ENCODE results near the gene PDGFC. TPM values are rescaled to one million over a fixed set of nuclear protein-coding genes. Genes with fewer than 3 reads are reported as not detected.

Gene PDGFC
- total RNA-seq, 1 donor from 2014 or later: 35.0 TPM

DNA sequence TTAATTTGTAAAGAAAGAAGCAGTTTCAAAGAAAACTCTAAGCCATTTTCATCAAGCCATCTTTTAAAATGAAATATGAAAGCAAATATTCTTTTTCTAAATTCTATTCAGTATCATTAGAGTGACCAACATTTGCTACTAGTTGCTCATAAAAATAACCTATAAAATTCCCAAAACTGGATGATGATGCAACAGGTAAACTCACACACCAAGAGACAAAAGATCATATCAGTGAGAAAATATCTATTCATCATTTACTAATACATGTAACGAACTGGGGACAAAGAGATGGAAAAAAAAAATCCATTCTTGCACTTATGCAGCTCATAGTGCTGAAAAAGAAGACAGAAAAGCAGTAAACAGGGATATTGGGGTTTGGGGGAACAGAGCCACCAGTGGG lies 48.1 kb downstream of the PDGFC start:
- Histone ChIP-seq H3K36me3 (ENCODE audit: control insufficient read depth in 3 of 3, insufficient read depth in 3 of 3, low read length in 3 of 3) (no peaks in the 10 kb centered on the region), H3K9ac (ENCODE audit: low read depth in 1 of 3, low read length in 3 of 3) (no peak overlapping the region), H3K4me1 (ENCODE audit: control insufficient read depth in 3 of 3, insufficient read depth in 3 of 3, low read length in 3 of 3) (peaks cover 0 to 2% (median 0%) of the 10 kb centered on the region in 3 donors), H3K27me3 (ENCODE audit: control insufficient read depth in 3 of 3, insufficient read depth in 3 of 3, low read length in 3 of 3) (no peaks in the 10 kb centered on the region), H3K27ac (ENCODE audit: low read depth, low read length) (no peak overlapping the region), H3K4me3 (ENCODE audit: low read length in 3 of 3) (no peak overlapping the region), H3K9me3 (ENCODE audit: control insufficient read depth in 3 of 3, low read length in 3 of 3) (no peaks in the 10 kb centered on the region)

DNA sequence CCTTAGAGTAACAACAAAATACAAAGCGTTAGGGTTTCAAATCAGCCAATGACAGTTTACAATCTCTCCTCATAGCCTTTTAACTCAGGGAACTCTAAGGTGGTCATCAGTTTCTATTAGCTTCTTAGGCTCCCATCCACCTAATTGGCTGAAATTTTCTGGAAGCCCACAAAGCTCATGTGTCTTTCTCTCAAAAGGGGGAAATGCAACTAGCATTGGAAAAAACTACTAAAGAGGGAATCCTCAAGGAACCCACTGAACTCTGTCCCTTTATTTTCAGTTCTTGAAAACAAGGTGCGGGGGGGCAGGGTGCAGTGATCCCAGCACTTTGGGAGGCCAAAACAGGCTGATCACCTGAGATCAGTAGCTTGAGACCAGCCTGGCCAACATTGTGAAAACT lies 56.4 kb downstream of the PDGFC start:
- Histone ChIP-seq H3K27ac (ENCODE audit: low read depth, low read length) (no peak overlapping the region), H3K9ac (ENCODE audit: low read depth in 1 of 3, low read length in 3 of 3) (no peak overlapping the region), H3K27me3 (ENCODE audit: control insufficient read depth in 3 of 3, insufficient read depth in 3 of 3, low read length in 3 of 3) (no peaks in the 10 kb centered on the region), H3K36me3 (ENCODE audit: control insufficient read depth in 3 of 3, insufficient read depth in 3 of 3, low read length in 3 of 3) (no peaks in the 10 kb centered on the region), H3K4me3 (ENCODE audit: low read length in 3 of 3) (no peak overlapping the region), H3K4me1 (ENCODE audit: control insufficient read depth in 3 of 3, insufficient read depth in 3 of 3, low read length in 3 of 3) (no peaks in the 10 kb centered on the region), H3K9me3 (ENCODE audit: control insufficient read depth in 3 of 3, low read length in 3 of 3) (peaks cover 0 to 3% (median 0%) of the 10 kb centered on the region in 3 donors)

- H3K4me1 ChIP-seq (ENCODE audit: control insufficient read depth in 3 of 3, insufficient read depth in 3 of 3, low read length in 3 of 3): no peaks in the 10 kb centered on the region
- no peak overlapping the region for H3K9ac ChIP-seq (ENCODE audit: low read depth in 1 of 3, low read length in 3 of 3)
- H3K9me3 ChIP-seq (ENCODE audit: control insufficient read depth in 3 of 3, low read length in 3 of 3): peaks cover 0 to 3% (median 0%) of the 10 kb centered on the region in 3 donors
- H3K36me3 ChIP-seq (ENCODE audit: control insufficient read depth in 3 of 3, insufficient read depth in 3 of 3, low read length in 3 of 3): no peaks in the 10 kb centered on the region
- no peaks in the 10 kb centered on the region for H3K27me3 ChIP-seq (ENCODE audit: control insufficient read depth in 3 of 3, insufficient read depth in 3 of 3, low read length in 3 of 3)
- H3K4me3 ChIP-seq (ENCODE audit: low read length in 3 of 3): no peak overlapping the region
- H3K27ac ChIP-seq (ENCODE audit: low read depth, low read length): no peak overlapping the region
Measured at GRCh38 chr4:156913234-156913633, 58.4 kb downstream of the PDGFC start.

DNA sequence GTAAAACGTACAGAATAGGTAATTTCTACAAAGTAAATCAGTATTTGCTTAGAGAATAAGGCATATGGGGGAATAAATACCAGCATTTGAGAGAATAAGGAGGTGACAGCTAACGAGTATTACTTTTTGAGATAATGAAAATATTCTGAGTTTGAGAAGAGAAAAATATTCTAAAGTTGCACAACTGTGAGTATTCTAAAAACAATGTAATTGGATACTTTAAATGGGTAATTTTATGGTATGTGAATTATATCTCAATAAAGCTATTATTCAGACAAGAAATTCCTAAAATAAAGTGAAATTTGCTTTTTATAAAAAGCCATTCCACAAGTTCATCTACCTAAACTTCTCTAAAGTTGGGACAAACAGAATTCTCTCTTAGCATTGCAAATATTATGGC lies 62.6 kb downstream of the PDGFC start:
- Histone ChIP-seq H3K27me3 (ENCODE audit: control insufficient read depth in 3 of 3, insufficient read depth in 3 of 3, low read length in 3 of 3) (no peaks in the 10 kb centered on the region), H3K27ac (ENCODE audit: low read depth, low read length) (no peak overlapping the region), H3K9me3 (ENCODE audit: control insufficient read depth in 3 of 3, low read length in 3 of 3) (peaks cover 0 to 3% (median 0%) of the 10 kb centered on the region in 3 donors), H3K36me3 (ENCODE audit: control insufficient read depth in 3 of 3, insufficient read depth in 3 of 3, low read length in 3 of 3) (no peaks in the 10 kb centered on the region), H3K4me1 (ENCODE audit: control insufficient read depth in 3 of 3, insufficient read depth in 3 of 3, low read length in 3 of 3) (no peaks in the 10 kb centered on the region), H3K9ac (ENCODE audit: low read depth in 1 of 3, low read length in 3 of 3) (no peak overlapping the region), H3K4me3 (ENCODE audit: low read length in 3 of 3) (no peak overlapping the region)

DNA sequence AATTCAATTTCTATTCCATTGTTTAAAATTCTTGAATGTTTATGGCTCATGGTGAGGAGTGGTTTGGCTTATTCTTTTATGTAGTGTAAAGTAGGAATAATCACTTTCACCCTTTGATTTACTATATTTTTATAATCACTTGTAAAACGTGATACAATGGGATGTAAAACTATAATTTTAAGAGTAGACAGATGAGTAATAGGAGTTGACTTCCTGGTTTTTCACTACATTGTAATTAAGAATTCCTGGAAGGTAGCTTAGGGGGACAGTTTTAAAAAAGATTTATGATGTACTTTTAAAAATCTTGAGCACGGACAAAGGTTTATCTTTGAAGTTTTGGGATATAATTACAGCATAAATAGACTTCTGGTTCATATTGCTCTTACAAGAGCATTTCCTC lies 65.3 kb downstream of the PDGFC start:
- no peak overlapping the region for H3K27ac ChIP-seq (ENCODE audit: low read depth, low read length)
- H3K36me3 ChIP-seq (ENCODE audit: control insufficient read depth in 3 of 3, insufficient read depth in 3 of 3, low read length in 3 of 3): no peaks in the 10 kb centered on the region
- no peaks in the 10 kb centered on the region for H3K9me3 ChIP-seq (ENCODE audit: control insufficient read depth in 3 of 3, low read length in 3 of 3)
- no peaks in the 10 kb centered on the region for H3K4me1 ChIP-seq (ENCODE audit: control insufficient read depth in 3 of 3, insufficient read depth in 3 of 3, low read length in 3 of 3)
- no peaks in the 10 kb centered on the region for H3K27me3 ChIP-seq (ENCODE audit: control insufficient read depth in 3 of 3, insufficient read depth in 3 of 3, low read length in 3 of 3)
- no peak overlapping the region for H3K4me3 ChIP-seq (ENCODE audit: low read length in 3 of 3)
- H3K9ac ChIP-seq (ENCODE audit: low read depth in 1 of 3, low read length in 3 of 3): no peak overlapping the region

DNA sequence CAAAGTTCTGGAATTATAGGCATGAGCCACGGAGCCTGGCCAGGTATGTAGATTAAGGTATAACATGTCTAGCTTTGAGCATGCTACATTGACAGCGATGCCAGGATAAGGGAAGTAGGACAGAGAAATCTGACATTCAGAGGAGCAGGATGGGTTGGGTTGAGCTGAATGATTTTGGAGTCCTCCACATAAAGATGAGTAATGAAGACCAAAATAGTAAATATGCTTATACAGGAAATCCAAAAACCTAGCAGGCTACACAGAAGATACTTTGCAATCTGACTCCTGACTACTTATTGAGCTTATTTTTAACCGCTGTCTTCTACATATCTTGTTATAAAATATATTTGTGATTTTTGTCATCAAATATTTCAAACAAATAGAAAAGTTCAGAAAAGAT lies 69.7 kb downstream of the PDGFC start:
- Histone ChIP-seq H3K27ac (ENCODE audit: low read depth, low read length) (no peak overlapping the region), H3K9ac (ENCODE audit: low read depth in 1 of 3, low read length in 3 of 3) (no peak overlapping the region), H3K4me1 (ENCODE audit: control insufficient read depth in 3 of 3, insufficient read depth in 3 of 3, low read length in 3 of 3) (no peaks in the 10 kb centered on the region), H3K4me3 (ENCODE audit: low read length in 3 of 3) (peak overlapping the region in 1 of 3 donors; percentile 24), H3K27me3 (ENCODE audit: control insufficient read depth in 3 of 3, insufficient read depth in 3 of 3, low read length in 3 of 3) (no peaks in the 10 kb centered on the region), H3K9me3 (ENCODE audit: control insufficient read depth in 3 of 3, low read length in 3 of 3) (no peaks in the 10 kb centered on the region), H3K36me3 (ENCODE audit: control insufficient read depth in 3 of 3, insufficient read depth in 3 of 3, low read length in 3 of 3) (no peaks in the 10 kb centered on the region)

GRCh38 chr4:156898373-156899117 lies 73.1 kb downstream of the PDGFC start:
- Histone ChIP-seq H3K36me3 (ENCODE audit: control insufficient read depth in 3 of 3, insufficient read depth in 3 of 3, low read length in 3 of 3) (no peaks in the 10 kb centered on the region), H3K9me3 (ENCODE audit: control insufficient read depth in 3 of 3, low read length in 3 of 3) (no peaks in the 10 kb centered on the region), H3K9ac (ENCODE audit: low read depth in 1 of 3, low read length in 3 of 3) (no peak overlapping the region), H3K27me3 (ENCODE audit: control insufficient read depth in 3 of 3, insufficient read depth in 3 of 3, low read length in 3 of 3) (no peaks in the 10 kb centered on the region), H3K4me1 (ENCODE audit: control insufficient read depth in 3 of 3, insufficient read depth in 3 of 3, low read length in 3 of 3) (no peaks in the 10 kb centered on the region), H3K27ac (ENCODE audit: low read depth, low read length) (no peak overlapping the region), H3K4me3 (ENCODE audit: low read length in 3 of 3) (no peak overlapping the region)

GRCh38 chr4:156896527-156896926 lies 75.1 kb downstream of the PDGFC start:
- Histone ChIP-seq H3K27me3 (ENCODE audit: control insufficient read depth in 3 of 3, insufficient read depth in 3 of 3, low read length in 3 of 3) (no peaks in the 10 kb centered on the region), H3K36me3 (ENCODE audit: control insufficient read depth in 3 of 3, insufficient read depth in 3 of 3, low read length in 3 of 3) (no peaks in the 10 kb centered on the region), H3K4me1 (ENCODE audit: control insufficient read depth in 3 of 3, insufficient read depth in 3 of 3, low read length in 3 of 3) (no peaks in the 10 kb centered on the region), H3K4me3 (ENCODE audit: low read length in 3 of 3) (no peak overlapping the region), H3K27ac (ENCODE audit: low read depth, low read length) (no peak overlapping the region), H3K9ac (ENCODE audit: low read depth in 1 of 3, low read length in 3 of 3) (no peak overlapping the region), H3K9me3 (ENCODE audit: control insufficient read depth in 3 of 3, low read length in 3 of 3) (no peaks in the 10 kb centered on the region)

DNA sequence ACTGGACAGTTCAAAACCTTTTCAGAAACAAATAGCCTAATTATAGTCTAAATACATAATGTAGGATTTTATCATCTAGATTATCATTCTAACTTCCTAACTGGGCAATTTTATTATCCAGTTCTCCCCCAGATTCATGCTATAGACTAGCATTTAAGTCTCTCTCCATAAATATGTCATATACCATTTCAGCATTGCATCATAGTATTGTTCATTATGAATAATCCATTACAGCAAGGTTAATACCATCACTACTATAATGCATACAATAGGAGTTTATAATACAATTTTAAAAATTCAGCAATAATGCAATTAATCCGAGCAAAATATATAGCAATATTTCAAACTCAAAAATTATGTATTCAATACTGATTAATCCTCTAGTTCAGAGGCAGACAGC lies 77.4 kb downstream of the PDGFC start:
- Histone ChIP-seq H3K9ac (ENCODE audit: low read depth in 1 of 3, low read length in 3 of 3) (no peak overlapping the region), H3K27me3 (ENCODE audit: control insufficient read depth in 3 of 3, insufficient read depth in 3 of 3, low read length in 3 of 3) (no peaks in the 10 kb centered on the region), H3K4me3 (ENCODE audit: low read length in 3 of 3) (no peak overlapping the region), H3K27ac (ENCODE audit: low read depth, low read length) (no peak overlapping the region), H3K4me1 (ENCODE audit: control insufficient read depth in 3 of 3, insufficient read depth in 3 of 3, low read length in 3 of 3) (peaks cover 0 to 10% (median 6%) of the 10 kb centered on the region in 3 donors), H3K36me3 (ENCODE audit: control insufficient read depth in 3 of 3, insufficient read depth in 3 of 3, low read length in 3 of 3) (no peaks in the 10 kb centered on the region), H3K9me3 (ENCODE audit: control insufficient read depth in 3 of 3, low read length in 3 of 3) (no peaks in the 10 kb centered on the region)

DNA sequence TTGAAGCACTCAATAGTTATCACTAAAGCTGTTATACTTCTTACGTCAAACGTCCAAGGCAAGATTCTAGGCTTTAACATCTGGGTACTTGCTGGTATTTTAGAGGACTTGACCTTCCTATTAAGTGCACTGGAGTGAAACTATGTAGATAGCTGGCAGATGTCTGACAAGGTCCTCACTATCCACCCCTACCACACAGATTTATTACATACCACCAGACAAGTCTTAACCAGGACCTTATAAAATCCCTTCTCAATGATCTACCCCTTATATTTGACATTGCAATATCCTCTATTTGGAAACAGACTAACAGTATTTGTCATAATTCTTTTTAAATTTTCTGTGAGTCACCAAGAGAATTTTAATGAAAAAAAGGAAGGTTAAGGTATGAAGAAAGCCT lies 78.8 kb downstream of the PDGFC start:
- Histone ChIP-seq H3K36me3 (ENCODE audit: control insufficient read depth in 3 of 3, insufficient read depth in 3 of 3, low read length in 3 of 3) (no peaks in the 10 kb centered on the region), H3K27ac (ENCODE audit: low read depth, low read length) (no peak overlapping the region), H3K4me1 (ENCODE audit: control insufficient read depth in 3 of 3, insufficient read depth in 3 of 3, low read length in 3 of 3) (peaks cover 0 to 10% (median 6%) of the 10 kb centered on the region in 3 donors), H3K4me3 (ENCODE audit: low read length in 3 of 3) (no peak overlapping the region), H3K9me3 (ENCODE audit: control insufficient read depth in 3 of 3, low read length in 3 of 3) (no peaks in the 10 kb centered on the region), H3K27me3 (ENCODE audit: control insufficient read depth in 3 of 3, insufficient read depth in 3 of 3, low read length in 3 of 3) (no peaks in the 10 kb centered on the region), H3K9ac (ENCODE audit: low read depth in 1 of 3, low read length in 3 of 3) (no peak overlapping the region)
